ELR (cell line): ENCODE results near the gene OSMR.

Source experiments
- DNase-seq: peaks from one replicate; pipeline ENCODE4 v3.0.0-alpha.2; 2015; ENCODE audit warnings: low read depth

OSMR gene

GRCh38 chr5:38871790-38872551, 26.2 kb downstream of the OSMR start:
- peak; percentile 99 for DNase-seq

GRCh38 chr5:38872826-38873225, 27.0 kb downstream of the OSMR start:
- DNase-seq: no peak

- no peak for DNase-seq
Observed at GRCh38 chr5:38874948-38875456, 29.2 kb downstream of the OSMR start.

- DNase-seq: no peak
Observed at GRCh38 chr5:38878391-38879077, 32.7 kb downstream of the OSMR start.

GRCh38 chr5:38879078-38879460, 33.3 kb downstream of the OSMR start:
- no peak for DNase-seq

GRCh38 chr5:38883842-38884241, 38.0 kb downstream of the OSMR start:
- no peak for DNase-seq

- no peak for DNase-seq
Observed at GRCh38 chr5:38885208-38885607, 39.4 kb downstream of the OSMR start.

- DNase-seq: no peak
Observed at GRCh38 chr5:38888041-38888440, 42.2 kb downstream of the OSMR start.

GRCh38 chr5:38889424-38889823, 43.6 kb downstream of the OSMR start:
- no peak for DNase-seq

GRCh38 chr5:38891563-38891962, 45.8 kb downstream of the OSMR start:
- no peak for DNase-seq

- no peak for DNase-seq
Observed at GRCh38 chr5:38892363-38892762, 46.6 kb downstream of the OSMR start.

- DNase-seq: no peak
Observed at GRCh38 chr5:38896760-38897159, 50.9 kb downstream of the OSMR start.

- DNase-seq: no peak
Observed at GRCh38 chr5:38899936-38900335, 54.1 kb downstream of the OSMR start.

GRCh38 chr5:38905516-38905915, 59.7 kb downstream of the OSMR start:
- DNase-seq: peak; percentile 36

- DNase-seq: no peak
Observed at GRCh38 chr5:38906503-38906902, 60.7 kb downstream of the OSMR start.

- DNase-seq: no peak
Observed at GRCh38 chr5:38911933-38912332, 66.1 kb downstream of the OSMR start.

- DNase-seq: peak; percentile 14
Observed at GRCh38 chr5:38913714-38914113, 67.9 kb downstream of the OSMR start.

GRCh38 chr5:38916802-38917201, 71.0 kb downstream of the OSMR start:
- no peak for DNase-seq

GRCh38 chr5:38921174-38921573, 75.4 kb downstream of the OSMR start:
- peak; percentile 25 for DNase-seq

- DNase-seq: peak; percentile 71
Observed at GRCh38 chr5:38922199-38922598, 76.4 kb downstream of the OSMR start.

GRCh38 chr5:38923661-38924451, 78.0 kb downstream of the OSMR start:
- no peak for DNase-seq

GRCh38 chr5:38925154-38925925, 79.5 kb downstream of the OSMR start:
- peak; percentile 82 for DNase-seq
